HCEC 1CT (cell line): ENCODE measurements around the gene GEMIN7.

Experiments used
- DNase-seq: peaks from one replicate; pipeline ENCODE4 v3.0.0-alpha.2; 2017

GEMIN7 gene

GRCh38 chr19:45079063-45079910 is at the start of gene GEMIN7:
TSS of gene GEMIN7 (plus strand) at chr19:45079260. CDS start at chr19:45090115, 10,855 bp downstream.
- DNase-seq: peak; percentile 72

- DNase-seq: no peak
Measured at GRCh38 chr19:45030825-45031224, 48.2 kb upstream of the GEMIN7 start.

GRCh38 chr19:45032421-45032820 is 46.6 kb upstream of the GEMIN7 start:
- no peak for DNase-seq

GRCh38 chr19:45035755-45036154 is 43.3 kb upstream of the GEMIN7 start:
- DNase-seq: no peak

- DNase-seq: no peak
Measured at GRCh38 chr19:45037393-45038169, 41.5 kb upstream of the GEMIN7 start.

GRCh38 chr19:45038931-45039893 is 39.8 kb upstream of the GEMIN7 start, which contains the start of gene CLASRP:
TSS of gene CLASRP (plus strand) at chr19:45039045. CDS start at chr19:45040213, 1,168 bp downstream.
- DNase-seq: peak; percentile 86

- DNase-seq: no peak
Measured at GRCh38 chr19:45040059-45040771, 38.8 kb upstream of the GEMIN7 start.

- no peak for DNase-seq
Measured at GRCh38 chr19:45041125-45041524, 37.9 kb upstream of the GEMIN7 start.

- DNase-seq: no peak
Measured at GRCh38 chr19:45045671-45046353, 33.2 kb upstream of the GEMIN7 start.

GRCh38 chr19:45046355-45046754 is 32.7 kb upstream of the GEMIN7 start:
- no peak for DNase-seq

- no peak for DNase-seq
Measured at GRCh38 chr19:45047188-45047797, 31.8 kb upstream of the GEMIN7 start.

- no peak for DNase-seq
Measured at GRCh38 chr19:45049073-45049736, 29.9 kb upstream of the GEMIN7 start.

GRCh38 chr19:45050036-45050435 is 29.0 kb upstream of the GEMIN7 start:
- no peak for DNase-seq

- DNase-seq: no peak
Measured at GRCh38 chr19:45051929-45052579, 27.0 kb upstream of the GEMIN7 start.

GRCh38 chr19:45056831-45057230 is 22.2 kb upstream of the GEMIN7 start:
- no peak for DNase-seq

- no peak for DNase-seq
Measured at GRCh38 chr19:45057444-45057843, 21.6 kb upstream of the GEMIN7 start.

- DNase-seq: no peak
Measured at GRCh38 chr19:45058622-45059159, 20.4 kb upstream of the GEMIN7 start.

GRCh38 chr19:45059258-45059965 is 19.6 kb upstream of the GEMIN7 start:
- peak; percentile 60 for DNase-seq

- DNase-seq: no peak
Measured at GRCh38 chr19:45061965-45062364, 17.1 kb upstream of the GEMIN7 start.
